Transverse colon (tissue), 4 donors: ENCODE measurements around the gene CTAGE6. TPM values are rescaled to one million over a fixed set of nuclear protein-coding genes. Genes with fewer than 3 reads are reported as not detected.
"Not testable (repeated sequence)": the region's sequence is repeated elsewhere in the genome, so short reads cannot be mapped to it uniquely, and the experiment has no call there.

ENCODE experiments used
- DNase-seq: peaks from one replicate; pipeline ENCODE4 v3.0.0-alpha.2; 2019
- H3K27ac ChIP-seq, 4 donors: fragments of 200-600 bp; sonication (generic); 2 replicates each; pipeline ENCODE4 v1.5.1; 2016 to 2018; ENCODE audit warnings: inconsistent platforms in 4 of 4
- H3K27me3 ChIP-seq: fragments of 200-600 bp; sonication (generic); 2 replicates; pipeline ENCODE4 v1.5.1; 2017; ENCODE audit warnings: inconsistent platforms
- H3K36me3 ChIP-seq, 4 donors: fragments of 200-600 bp; sonication (generic); 2 replicates each; pipeline ENCODE4 v1.5.1; 2017 to 2019; ENCODE audit warnings: inconsistent platforms in 4 of 4
- H3K4me1 ChIP-seq, 4 donors: fragments of 200-600 bp; sonication (generic); 2 replicates each; pipeline ENCODE4 v1.5.1; 2017 to 2020; ENCODE audit warnings: inconsistent platforms in 4 of 4
- H3K4me3 ChIP-seq, 4 donors: fragments of 200-600 bp; sonication (generic); 1 replicate in 1 of 4; 2 replicates in 3 of 4; pipeline versions ENCODE4 v1.5.1 to v1.6.1; 2017 to 2019; ENCODE audit warnings: inconsistent platforms in 4 of 4
- H3K9me3 ChIP-seq, 2 donors: fragments of 200-600 bp; sonication (generic); 2 replicates each; pipeline ENCODE4 v1.5.1; 2017 to 2019; ENCODE audit warnings: inconsistent platforms in 2 of 2
- CTCF ChIP-seq, 5 experiments: fragments of 200-600 bp in 3 of 5; fragments of 450-650 bp in 2 of 5; sonication (generic) in 3 of 5; IDR thresholded peaks; 1 replicate in 2 of 5; 2 replicates in 3 of 5; pipeline ENCODE4 v1.5.1; 2016 to 2017; ENCODE audit warnings: antibody characterized with exemption in 5 of 5, inconsistent platforms in 3 of 5, mild to moderate bottlenecking in 2 of 5, moderate library complexity in 1 of 5
- EP300 ChIP-seq: sonication (generic); formaldehyde crosslinking; IDR thresholded peaks from one replicate; pipeline ENCODE4 v1.6.1; 2017; ENCODE audit warnings: antibody characterized with exemption, low read depth
- POLR2A ChIP-seq: fragments of 450-650 bp; IDR thresholded peaks from one replicate; pipeline ENCODE4 v1.6.1; 2016; ENCODE audit warnings: antibody characterized with exemption, mild to moderate bottlenecking, moderate library complexity
- POLR2AphosphoS5 ChIP-seq, 3 donors: sonication (generic); formaldehyde crosslinking; IDR thresholded peaks; one replicate each; pipeline ENCODE4 v1.6.1; 2016; ENCODE audit warnings: antibody characterized with exemption in 3 of 3
- WGBS, 2 donors: methylation state at CpG; one replicate each; pipeline ENCODE4 v1.1.5; 2018; ENCODE audit warnings: low coverage in 1 of 2; 5-methylcytosine and 5-hydroxymethylcytosine counted together
- in situ Hi-C, 4 donors: fragments of 200-750 bp; cut with MboI; loops; one replicate each; pipeline versions ENCODE4 v1.15.0 to v1.15.1; 2017; ENCODE audit warnings: low sequenced_read_pairs in 3 of 4, low pct_ligation_motif_present in 1 of 4, low pct_unique_long_range_greater_than_20kb in 1 of 4
- intact Hi-C: fragments of 100-400 bp; cut with DNase I; formaldehyde crosslinking; loops from one replicate; pipeline ENCODE4 v1.15.1; 2023; ENCODE audit warnings: low total_unique reads
- total RNA-seq, 4 donors: library from RNA; depleted of rRNA; stranded (reverse); fragments of >200 nt; gene quantifications; one replicate each; pipeline ENCODE4 v1.1.0, GENCODE V29; 2016

CTAGE6 gene
- total RNA-seq, 4 donors from 2014 or later, result 1.5 to 1.9 TPM; not detected in 2

GRCh38 chr7:143728333-143728862, 29.1 kb downstream of the CTAGE6 start:
- DNase-seq, result no peak
- Histone ChIP-seq H3K9me3 (no peaks in the 10 kb centered on the region), H3K4me1 (no peaks in the 10 kb centered on the region), H3K27ac (no peak overlapping the region), H3K4me3 (no peak overlapping the region), H3K27me3 (no peaks in the 10 kb centered on the region), H3K36me3 (no peaks in the 10 kb centered on the region)
- TF ChIP-seq POLR2AphosphoS5 (IDR thresholded peaks at IDR 0.05) (no peak), EP300 (no peak), POLR2A (no peak), CTCF (IDR thresholded peaks at IDR 0.05) (no peak)
- 86 to 100% methylated on average over 1 to 3 of the region's 3 CpGs for WGBS, 2 donors
- intact Hi-C loops (no loop called here), in situ Hi-C loops (no loop called here)

GRCh38 chr7:143727561-143727960, 29.9 kb downstream of the CTAGE6 start:
- WGBS, 2 donors, result no CpG with 5 or more reads among the region's 7 CpGs
- DNase-seq, in situ Hi-C loops, H3K27me3 ChIP-seq, H3K36me3 ChIP-seq, intact Hi-C loops, H3K9me3 ChIP-seq, H3K4me3 ChIP-seq, H3K27ac ChIP-seq, H3K4me1 ChIP-seq: not testable (repeated sequence)

- H3K4me3 ChIP-seq, intact Hi-C loops, H3K4me1 ChIP-seq, in situ Hi-C loops, H3K27ac ChIP-seq, H3K27me3 ChIP-seq, H3K36me3 ChIP-seq, H3K9me3 ChIP-seq, DNase-seq: not testable (repeated sequence)
- WGBS, 2 donors, result no CpG with 5 or more reads among the region's 6 CpGs
Measured at GRCh38 chr7:143726143-143726542, 31.4 kb downstream of the CTAGE6 start.

- H3K4me1 ChIP-seq, H3K27ac ChIP-seq, DNase-seq, H3K9me3 ChIP-seq, intact Hi-C loops, H3K4me3 ChIP-seq, in situ Hi-C loops, H3K36me3 ChIP-seq, H3K27me3 ChIP-seq: not testable (repeated sequence)
- WGBS, 2 donors, result no CpG with 5 or more reads among the region's 6 CpGs
Measured at GRCh38 chr7:143720335-143720734, 37.2 kb downstream of the CTAGE6 start.

GRCh38 chr7:143715543-143716193, 41.8 kb downstream of the CTAGE6 start:
- H3K4me3 ChIP-seq, H3K27me3 ChIP-seq, H3K36me3 ChIP-seq, in situ Hi-C loops, DNase-seq, H3K27ac ChIP-seq, intact Hi-C loops, H3K4me1 ChIP-seq, H3K9me3 ChIP-seq: not testable (repeated sequence)

- H3K9me3 ChIP-seq, H3K36me3 ChIP-seq, H3K27ac ChIP-seq, H3K27me3 ChIP-seq, H3K4me3 ChIP-seq, in situ Hi-C loops, H3K4me1 ChIP-seq, DNase-seq, intact Hi-C loops: not testable (repeated sequence)
- no CpG with 5 or more reads among the region's 11 CpGs for WGBS, 2 donors
Measured at GRCh38 chr7:143714581-143715454, 42.7 kb downstream of the CTAGE6 start.

- H3K27ac ChIP-seq, H3K36me3 ChIP-seq, intact Hi-C loops, DNase-seq, H3K9me3 ChIP-seq, in situ Hi-C loops, H3K4me1 ChIP-seq, H3K27me3 ChIP-seq, H3K4me3 ChIP-seq: not testable (repeated sequence)
- WGBS, 2 donors, result 60% methylated on average over 2 of the region's 5 CpGs; no CpG with 5 or more reads in 1 of the 2 donors
Measured at GRCh38 chr7:143712381-143712780, 45.1 kb downstream of the CTAGE6 start.

- H3K27ac ChIP-seq, DNase-seq, in situ Hi-C loops, H3K4me3 ChIP-seq, H3K27me3 ChIP-seq, H3K4me1 ChIP-seq, H3K9me3 ChIP-seq, H3K36me3 ChIP-seq, intact Hi-C loops: not testable (repeated sequence)
- WGBS, 2 donors, result no CpG with 5 or more reads among the region's 4 CpGs
Measured at GRCh38 chr7:143711727-143712324, 45.7 kb downstream of the CTAGE6 start.

- H3K4me3 ChIP-seq, H3K27me3 ChIP-seq, H3K4me1 ChIP-seq, H3K9me3 ChIP-seq, intact Hi-C loops, H3K27ac ChIP-seq, DNase-seq, in situ Hi-C loops, H3K36me3 ChIP-seq: not testable (repeated sequence)
- no CpG with 5 or more reads among the region's 5 CpGs for WGBS, 2 donors
Measured at GRCh38 chr7:143709895-143710294, 47.6 kb downstream of the CTAGE6 start.
